ENCODE data around the gene CRLF1.

Gene CRLF1

DNA sequence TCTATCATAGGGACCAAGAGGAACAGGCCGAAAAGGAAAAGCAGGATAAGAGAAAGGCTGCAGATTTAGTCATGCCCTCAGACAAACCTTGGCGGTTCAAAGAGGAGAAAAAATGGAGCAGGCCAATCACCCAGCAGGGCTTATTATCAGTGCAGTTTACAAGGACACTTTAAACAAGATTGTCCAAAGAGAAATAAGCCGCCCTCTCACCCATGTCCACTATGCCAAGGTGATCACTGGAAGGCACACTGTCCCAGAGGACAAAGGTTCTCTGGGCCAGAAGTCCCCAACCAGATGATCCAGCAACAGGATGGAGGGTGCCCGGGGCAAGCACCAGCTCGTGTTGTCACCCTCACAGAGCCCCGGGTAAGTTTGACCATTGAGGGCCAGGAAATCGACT lies 26.3 kb downstream of the CRLF1 start:
- Histone ChIP-seq H3K79me2 (ENCODE audit: insufficient read depth, low read length) (no peaks in the 10 kb centered on the region), H2AFZ (ENCODE audit: low read depth, low read length, severe bottlenecking) (no peak overlapping the region), H4K20me1 (ENCODE audit: low read depth, low read length) (no peaks in the 10 kb centered on the region), H3K27me3 (ENCODE audit: low read length) (no peaks in the 10 kb centered on the region), H3K9me3 (ENCODE audit: insufficient read depth, low read length) (no peaks in the 10 kb centered on the region), H3K4me2 (ENCODE audit: low read depth, low read length, poor library complexity, severe bottlenecking) (no peak overlapping the region), H3K36me3 (ENCODE audit: low read length) (peaks cover 6% of the 10 kb centered on the region; the same call in 1 of the 2 replicates), H3K9ac (ENCODE audit: low read length) (no peak overlapping the region), H3K9me2 (replicated peaks; ENCODE audit: insufficient read depth, low read length) (no peaks in the 10 kb centered on the region), H3K27ac (ENCODE audit: low read depth, low read length) (no peak overlapping the region), H3K4me3 (ENCODE audit: insufficient read depth, low read length, poor library complexity, severe bottlenecking) (no peak overlapping the region), H3F3A (ENCODE audit: insufficient read depth) (peaks cover 24% of the 10 kb centered on the region)
- TF ChIP-seq CTCF (IDR thresholded peaks at IDR 0.05; ENCODE audit: insufficient read depth, low read length, poor library complexity, severe bottlenecking) (no peak), EZH2phosphoT487 (conservative IDR thresholded peaks at IDR 0.05; ENCODE audit: low read length) (no peak)

GRCh38 chr19:18577365-18577914 lies 29.2 kb downstream of the CRLF1 start:
- H3K4me2 ChIP-seq (ENCODE audit: low read depth, low read length, poor library complexity, severe bottlenecking) = no peak overlapping the region
- peaks cover 18% of the 10 kb centered on the region; the same call in 1 of the 2 replicates for H3K36me3 ChIP-seq (ENCODE audit: low read length)
- no peak overlapping the region for H3K9ac ChIP-seq (ENCODE audit: low read length)
- H3K9me2 ChIP-seq (replicated peaks; ENCODE audit: insufficient read depth, low read length) = no peaks in the 10 kb centered on the region
- no peaks in the 10 kb centered on the region for H3K9me3 ChIP-seq (ENCODE audit: insufficient read depth, low read length)
- no peaks in the 10 kb centered on the region for H3K27me3 ChIP-seq (ENCODE audit: low read length)
- no peak overlapping the region for H3K4me3 ChIP-seq (ENCODE audit: insufficient read depth, low read length, poor library complexity, severe bottlenecking)
- H3K79me2 ChIP-seq (ENCODE audit: insufficient read depth, low read length) = peaks cover 13% of the 10 kb centered on the region
- peaks cover 4% of the 10 kb centered on the region; the same call in 1 of the 2 replicates for H4K20me1 ChIP-seq (ENCODE audit: low read depth, low read length)
- H3K27ac ChIP-seq (ENCODE audit: low read depth, low read length) = no peak overlapping the region
- peaks cover 24% of the 10 kb centered on the region for H3F3A ChIP-seq (ENCODE audit: insufficient read depth)
- no peak overlapping the region for H2AFZ ChIP-seq (ENCODE audit: low read depth, low read length, severe bottlenecking)
- TF ChIP-seq CTCF (IDR thresholded peaks at IDR 0.05; ENCODE audit: insufficient read depth, low read length, poor library complexity, severe bottlenecking) (no peak), EZH2phosphoT487 (conservative IDR thresholded peaks at IDR 0.05; ENCODE audit: low read length) (no peak)

- H3K27ac ChIP-seq (ENCODE audit: low read depth, low read length) = no peak overlapping the region
- no peaks in the 10 kb centered on the region for H3K9me2 ChIP-seq (replicated peaks; ENCODE audit: insufficient read depth, low read length)
- no peaks in the 10 kb centered on the region for H3K27me3 ChIP-seq (ENCODE audit: low read length)
- no peak overlapping the region for H3K9ac ChIP-seq (ENCODE audit: low read length)
- H3K9me3 ChIP-seq (ENCODE audit: insufficient read depth, low read length) = no peaks in the 10 kb centered on the region
- H3K79me2 ChIP-seq (ENCODE audit: insufficient read depth, low read length) = peaks cover 21% of the 10 kb centered on the region
- peaks cover 6% of the 10 kb centered on the region; the same call in 1 of the 2 replicates for H4K20me1 ChIP-seq (ENCODE audit: low read depth, low read length)
- no peak overlapping the region for H3K4me2 ChIP-seq (ENCODE audit: low read depth, low read length, poor library complexity, severe bottlenecking)
- no peak overlapping the region for H3K4me3 ChIP-seq (ENCODE audit: insufficient read depth, low read length, poor library complexity, severe bottlenecking)
- TF ChIP-seq CTCF (IDR thresholded peaks at IDR 0.05; ENCODE audit: insufficient read depth, low read length, poor library complexity, severe bottlenecking) = no peak
- no peak for TF ChIP-seq EZH2phosphoT487 (conservative IDR thresholded peaks at IDR 0.05; ENCODE audit: low read length)
- peaks cover 18% of the 10 kb centered on the region; the same call in 1 of the 2 replicates for H3K36me3 ChIP-seq (ENCODE audit: low read length)
- H3F3A ChIP-seq (ENCODE audit: insufficient read depth) = peaks cover 24% of the 10 kb centered on the region
- H2AFZ ChIP-seq (ENCODE audit: low read depth, low read length, severe bottlenecking) = no peak overlapping the region
These were observed 30.2 kb downstream of the CRLF1 start for GRCh38 chr19:18576383-18576782.
